OCI-LY7 (cell line): ENCODE results near the gene ARHGAP26. TPM values are rescaled to one million over a fixed set of nuclear protein-coding genes. Genes with fewer than 3 reads are reported as not detected.
"Not testable (repeated sequence)": the region's sequence is repeated elsewhere in the genome, so short reads cannot be mapped to it uniquely, and the experiment has no call there.

Source experiments
- BruUV-seq: library from RNA; stranded (reverse); fragments of 400-500 nt; replicated peaks from 2 replicates; lab custom pipeline; 2021; lab: Mats Ljungman, UMichigan
- CTCF ChIA-PET: fragments of 300-600 bp; sonication (Branson Sonifier 250); formaldehyde crosslinking; loops from one replicate; lab custom pipeline; 2022; ENCODE audit warnings: antibody characterized with exemption; ENCODE audit not compliant: unreplicated experiment; lab: Charles Lee
- POLR2A ChIA-PET: fragments of 300-600 bp; sonication (Branson Sonifier 250); formaldehyde crosslinking; loops from one replicate; lab custom pipeline; 2022; ENCODE audit warnings: antibody characterized with exemption; lab: Charles Lee
- DNase-seq: peaks from one replicate; pipeline ENCODE4 v3.0.0-alpha.2; 2015; ENCODE audit warnings: low spot score
- H2AFZ ChIP-seq: fragments of 200-600 bp; sonication (generic), shearing (Covaris generic); 2 replicates; pipeline ENCODE4 v1.6.1; 2014; ENCODE audit warnings: mild to moderate bottlenecking, antibody characterized with exemption, low read length, moderate library complexity
- H3K27ac ChIP-seq: fragments of 200-600 bp; sonication (generic); 2 replicates; pipeline ENCODE4 v1.5.1; 2014; ENCODE audit warnings: mixed run types, low read depth, mild to moderate bottlenecking, moderate library complexity, low read length, inconsistent platforms; ENCODE audit not compliant: poor library complexity, severe bottlenecking
- H3K36me3 ChIP-seq: fragments of 200-600 bp; sonication (generic); 2 replicates; pipeline ENCODE4 v1.6.1; 2014; ENCODE audit warnings: mild to moderate bottlenecking, antibody characterized with exemption, low read length, moderate library complexity, mixed read lengths; ENCODE audit not compliant: insufficient read depth
- H3K4me1 ChIP-seq: fragments of 200-600 bp; sonication (generic); 2 replicates; pipeline ENCODE4 v1.5.1; 2014; ENCODE audit warnings: mild to moderate bottlenecking, low read length; ENCODE audit not compliant: insufficient read depth, poor library complexity, severe bottlenecking
- H3K4me2 ChIP-seq: fragments of 200-600 bp; sonication (generic); 2 replicates; pipeline ENCODE4 v1.6.1; 2014; ENCODE audit warnings: mild to moderate bottlenecking, low read length
- H3K4me3 ChIP-seq: fragments of 200-600 bp; sonication (generic); 2 replicates; pipeline ENCODE4 v1.5.1; 2014; ENCODE audit warnings: mild to moderate bottlenecking, low read depth, low read length; ENCODE audit not compliant: poor library complexity, severe bottlenecking
- H3K79me2 ChIP-seq: fragments of 200-600 bp; sonication (generic); 2 replicates; pipeline ENCODE4 v1.6.1; 2016; ENCODE audit warnings: low read depth, mild to moderate bottlenecking, low read length, moderate library complexity, mixed read lengths; ENCODE audit not compliant: insufficient read depth
- H3K9me2 ChIP-seq: fragments of 200-600 bp; sonication (generic); 2 replicates; pipeline ENCODE4 v1.6.1; 2016; ENCODE audit warnings: mild to moderate bottlenecking, low read length, mixed read lengths; ENCODE audit not compliant: insufficient read depth
- H3K9me3 ChIP-seq: fragments of 200-600 bp; sonication (generic); 2 replicates; pipeline ENCODE4 v1.6.1; 2014; ENCODE audit warnings: mild to moderate bottlenecking, mixed run types, low read length, mixed read lengths
- H4K20me1 ChIP-seq: fragments of 200-600 bp; sonication (generic); 2 replicates; pipeline ENCODE4 v1.6.1; 2014; ENCODE audit warnings: mild to moderate bottlenecking, antibody characterized with exemption, low read length, moderate library complexity, mixed read lengths; ENCODE audit not compliant: insufficient read depth
- CTCF ChIP-seq: fragments of 200-600 bp; sonication (generic); conservative IDR thresholded peaks from 2 replicates; pipeline ENCODE4 v1.5.1; 2014; ENCODE audit warnings: mild to moderate bottlenecking, antibody characterized with exemption, low read length, moderate library complexity, mixed read lengths
- EZH2phosphoT487 ChIP-seq: fragments of 200-600 bp; sonication (generic); IDR thresholded peaks from 2 replicates; pipeline ENCODE4 v1.6.1; 2018; ENCODE audit warnings: low read depth, borderline replicate concordance, mild to moderate bottlenecking, mixed run types, antibody characterized with exemption, low read length, moderate library complexity, mixed read lengths
- intact Hi-C: fragments of 100-400 bp; cut with micrococcal nuclease; formaldehyde crosslinking; loops from one replicate; pipeline ENCODE4 v1.10.0; 2022; ENCODE audit not compliant: unreplicated experiment
- total RNA-seq, 2 experiments: library from RNA; depleted of rRNA in 1 of 2; stranded (reverse); fragments of >200 nt in 1 of 2; shearing (Covaris generic) in 1 of 2; gene quantifications; 2 replicates each; pipeline ENCODE4 v1.2.3, GENCODE V29; 2014 to 2022

Gene ARHGAP26
- total RNA-seq, 2 experiments from 2014 or later: 7.0 to 19.1 TPM

GRCh38 chr5:142965258-142966120 lies 195.3 kb downstream of the ARHGAP26 start:
- H3K4me1 ChIP-seq, H3K9me3 ChIP-seq, H3K36me3 ChIP-seq, H3K27ac ChIP-seq, H4K20me1 ChIP-seq, H2AFZ ChIP-seq, H3K9me2 ChIP-seq, BruUV-seq, CTCF ChIA-PET, H3K4me2 ChIP-seq, intact Hi-C loops, H3K4me3 ChIP-seq, H3K79me2 ChIP-seq, DNase-seq: not testable (repeated sequence)
- POLR2A ChIA-PET: interaction anchor here (0.6 kb wide), 1 partner anchor 132 kb away, joined by 5 read pairs; no protein-coding TSS in a partner anchor
- TF ChIP-seq CTCF: peak; percentile 39

GRCh38 chr5:142966121-142966420 lies 195.9 kb downstream of the ARHGAP26 start:
- Histone ChIP-seq H3K9me3 (no peaks in the 10 kb centered on the region), H2AFZ (no peak overlapping the region), H3K9me2 (no peaks in the 10 kb centered on the region), H3K36me3 (no peaks in the 10 kb centered on the region), H3K27ac (no peak overlapping the region), H4K20me1 (no peaks in the 10 kb centered on the region), H3K4me3 (no peak overlapping the region), H3K4me1 (no peaks in the 10 kb centered on the region), H3K79me2 (no peaks in the 10 kb centered on the region), H3K4me2 (no peak overlapping the region)
- intact Hi-C loops: no loop called here
- no TSS peak for BruUV-seq
- CTCF ChIA-PET: no interaction called here
- no peak for DNase-seq
- TF ChIP-seq CTCF (no peak), EZH2phosphoT487 (no peak)
- POLR2A ChIA-PET: interaction anchor here (0.6 kb wide), 1 partner anchor 131 kb away, joined by 5 read pairs; no protein-coding TSS in a partner anchor

DNA sequence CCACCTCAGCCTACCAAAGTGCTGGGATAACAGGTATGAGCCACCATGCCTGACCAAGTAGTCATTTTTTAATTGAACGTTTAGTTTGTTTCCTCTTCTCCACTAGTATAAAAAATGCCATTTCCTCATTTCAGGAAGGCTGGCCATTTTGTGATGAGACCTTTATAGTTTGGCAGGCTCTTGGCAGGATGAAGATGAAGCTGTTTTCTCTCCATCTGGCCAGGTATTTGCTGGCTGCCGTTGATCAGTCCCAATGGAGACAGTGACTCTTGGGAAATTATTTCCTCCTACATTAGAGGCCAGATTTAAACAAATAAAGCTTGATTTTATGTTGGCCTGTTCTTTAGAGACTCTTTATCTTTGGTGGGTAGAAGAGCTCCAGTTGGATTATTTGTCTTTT lies 199.0 kb downstream of the ARHGAP26 start:
- no peak overlapping the region for H3K4me3 ChIP-seq
- POLR2A ChIA-PET: interaction anchor here (0.6 to 1.3 kb wide), 2 partner anchors 11 to 22 kb away, joined by 3 read pairs; no protein-coding TSS in a partner anchor
- no peak overlapping the region for H3K27ac ChIP-seq
- no peaks in the 10 kb centered on the region for H3K79me2 ChIP-seq
- no peak overlapping the region for H3K4me2 ChIP-seq
- H4K20me1 ChIP-seq: no peaks in the 10 kb centered on the region
- TF ChIP-seq CTCF (no peak), EZH2phosphoT487 (no peak)
- H2AFZ ChIP-seq: no peak overlapping the region
- DNase-seq: no peak
- no peaks in the 10 kb centered on the region for H3K9me3 ChIP-seq
- CTCF ChIA-PET: no interaction called here
- H3K36me3 ChIP-seq: no peaks in the 10 kb centered on the region
- no peaks in the 10 kb centered on the region for H3K9me2 ChIP-seq
- BruUV-seq: no TSS peak
- intact Hi-C loops: no loop called here
- no peaks in the 10 kb centered on the region for H3K4me1 ChIP-seq
